Stimulated activated CD8-positive, alpha-beta memory T cell treated with anti-CD3 and anti-CD28 coated beads, Interleukin-12 subunit alpha, Interleukin-12 subunit beta, amount 100 ng/mL, for 24 hours (primary cell): ENCODE measurements around the gene PTN.

Experiments
- DNase-seq: peaks from one replicate; pipeline ENCODE4 v3.0.0-alpha.2; 2020; ENCODE audit errors: extremely low read depth

The PTN gene

GRCh38 chr7:137343281-137343841 lies at the start of gene PTN:
Gene PTN (minus strand): TSS chr7:137343733. CDS start chr7:137254973, 88,760 bp downstream.
- DNase-seq: no peak

GRCh38 chr7:137390076-137390475 lies 46.5 kb upstream of the PTN start:
- DNase-seq: no peak

- no peak for DNase-seq
These were observed 45.4 kb upstream of the PTN start for GRCh38 chr7:137388916-137389315.

GRCh38 chr7:137386966-137387365 lies 43.4 kb upstream of the PTN start:
- DNase-seq: no peak

GRCh38 chr7:137381045-137381444 lies 37.5 kb upstream of the PTN start:
- DNase-seq: no peak

- DNase-seq: no peak
These were observed 30.0 kb upstream of the PTN start for GRCh38 chr7:137373507-137373906.

- DNase-seq: no peak
These were observed 28.1 kb upstream of the PTN start for GRCh38 chr7:137371616-137372015.

GRCh38 chr7:137366995-137367394 lies 23.5 kb upstream of the PTN start:
- DNase-seq: no peak

GRCh38 chr7:137363683-137364082 lies 20.1 kb upstream of the PTN start:
- no peak for DNase-seq

GRCh38 chr7:137360087-137360679 lies 16.6 kb upstream of the PTN start:
- no peak for DNase-seq

- DNase-seq: no peak
These were observed 11.4 kb upstream of the PTN start for GRCh38 chr7:137354961-137355360.

GRCh38 chr7:137354396-137354795 lies 10.9 kb upstream of the PTN start:
- no peak for DNase-seq

- DNase-seq: no peak
These were observed 8.4 kb upstream of the PTN start for GRCh38 chr7:137351941-137352340.

GRCh38 chr7:137345799-137346449 lies 2.4 kb upstream of the PTN start:
- DNase-seq: no peak

GRCh38 chr7:137342828-137343261 lies 688 bp downstream of the PTN start:
- no peak for DNase-seq

GRCh38 chr7:137342265-137342664 lies 1.3 kb downstream of the PTN start:
- no peak for DNase-seq

- no peak for DNase-seq
These were observed 5.6 kb downstream of the PTN start for GRCh38 chr7:137337902-137338301.

- DNase-seq: no peak
These were observed 7.7 kb downstream of the PTN start for GRCh38 chr7:137335814-137336213.

GRCh38 chr7:137331378-137331777 lies 12.2 kb downstream of the PTN start:
- DNase-seq: no peak

- no peak for DNase-seq
These were observed 14.1 kb downstream of the PTN start for GRCh38 chr7:137329411-137329810.

GRCh38 chr7:137328373-137329120 lies 15.0 kb downstream of the PTN start:
- DNase-seq: no peak

- no peak for DNase-seq
These were observed 17.6 kb downstream of the PTN start for GRCh38 chr7:137325927-137326326.
